GM21619 (cell line): ENCODE data around the gene FBXO15.

Source experiments
- ATAC-seq: cut with Tn5 transposase; IDR thresholded peaks from one replicate; pipeline ENCODE4 v1.9.1; 2021; ENCODE audit not compliant: unreplicated experiment

Gene FBXO15

DNA sequence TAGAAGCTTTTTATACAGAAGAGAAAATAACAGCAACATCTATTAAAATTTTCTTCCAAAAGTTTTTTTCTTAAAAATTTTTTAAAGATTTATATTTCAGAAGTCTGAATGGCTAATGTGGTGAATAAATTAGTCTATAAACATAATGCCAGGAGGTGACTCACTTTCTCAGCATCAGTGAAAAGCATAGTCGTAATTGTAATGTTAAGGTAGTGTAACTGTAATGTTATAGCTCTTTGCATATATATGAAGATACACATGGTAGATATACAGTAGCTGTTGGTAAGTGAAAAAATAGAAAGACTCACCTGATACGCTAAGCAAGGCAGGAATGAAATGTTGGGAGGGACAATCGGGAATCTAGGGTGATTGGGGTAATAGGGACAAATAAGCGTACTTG lies 6.2 kb upstream of the FBXO15 start:
- ATAC-seq = no peak

DNA sequence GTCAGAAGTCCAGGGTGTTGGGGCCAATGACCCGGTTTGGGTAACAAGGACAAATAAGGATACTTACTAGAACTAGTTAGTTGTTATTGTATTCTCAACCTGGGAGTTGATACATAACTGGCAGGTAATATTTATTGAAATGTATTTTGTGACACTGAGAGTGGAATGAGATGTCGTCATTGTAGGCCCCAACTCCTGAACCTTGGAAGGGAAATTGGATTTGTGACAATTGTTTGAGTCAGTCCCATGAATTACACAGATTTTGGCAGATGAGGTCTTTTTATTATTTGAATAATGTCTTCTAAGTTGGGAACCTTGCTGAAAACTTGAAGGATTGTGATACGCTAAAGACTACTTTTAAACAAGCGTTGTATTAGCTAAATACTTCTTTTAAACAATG lies 5.7 kb upstream of the FBXO15 start:
- ATAC-seq = no peak

DNA sequence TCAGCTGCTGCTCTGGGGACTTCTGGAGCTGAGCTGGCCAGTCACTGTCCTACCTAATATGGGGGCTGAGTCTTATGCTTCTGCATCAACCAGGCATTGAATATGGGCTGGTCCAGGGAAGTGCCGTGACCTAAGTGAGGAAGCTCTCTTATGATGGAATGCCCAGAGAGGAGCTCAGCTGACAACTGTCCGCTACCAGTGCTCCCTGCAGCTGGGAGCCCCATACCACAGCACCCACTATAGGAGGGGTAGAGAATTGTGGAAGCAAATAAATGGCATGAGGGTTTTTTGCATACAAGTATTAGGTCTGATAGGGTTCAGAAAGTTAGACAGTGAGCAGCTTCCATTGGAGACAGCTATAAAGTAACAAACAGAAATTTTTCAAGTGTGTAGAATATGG lies 5.2 kb upstream of the FBXO15 start:
- ATAC-seq = no peak

DNA sequence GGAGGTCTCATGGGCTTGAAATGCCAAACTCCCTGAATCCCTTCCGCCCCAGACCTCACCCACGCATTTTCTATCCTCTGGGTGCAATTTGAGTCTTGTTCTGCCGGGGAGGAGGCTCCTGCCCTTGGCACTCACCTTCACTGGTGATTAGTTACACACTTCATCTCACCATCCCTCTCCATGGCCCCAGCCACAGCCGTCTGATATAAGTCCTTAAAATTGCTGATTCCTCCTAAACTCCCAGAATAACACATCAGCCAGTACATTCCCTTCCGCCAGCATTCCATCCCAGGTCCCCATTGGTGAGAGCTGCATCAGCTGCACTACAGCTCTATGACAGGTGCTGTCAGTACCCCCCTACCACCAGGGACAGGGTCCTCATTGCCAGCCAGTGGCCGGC lies 4.6 kb upstream of the FBXO15 start:
- no peak for ATAC-seq

DNA sequence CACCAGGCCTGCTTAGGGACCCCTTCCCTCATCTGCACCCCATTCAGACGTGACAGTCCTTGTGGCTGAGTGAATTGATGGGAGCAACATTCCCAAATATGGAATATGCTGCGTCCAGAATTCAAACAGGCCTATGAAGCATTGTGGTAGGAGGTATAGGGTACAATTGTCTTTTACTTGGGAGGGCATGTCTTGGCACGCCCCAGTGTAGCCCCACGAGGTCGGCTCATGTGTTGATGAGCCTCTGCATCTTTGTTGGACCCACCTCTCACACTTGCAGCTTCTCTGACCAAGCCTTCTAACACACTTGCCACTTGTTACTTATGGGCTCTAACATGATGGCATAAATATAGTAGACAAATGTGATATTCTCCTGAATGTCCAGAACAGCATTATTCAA lies 2.2 kb upstream of the FBXO15 start:
- no peak for ATAC-seq

DNA sequence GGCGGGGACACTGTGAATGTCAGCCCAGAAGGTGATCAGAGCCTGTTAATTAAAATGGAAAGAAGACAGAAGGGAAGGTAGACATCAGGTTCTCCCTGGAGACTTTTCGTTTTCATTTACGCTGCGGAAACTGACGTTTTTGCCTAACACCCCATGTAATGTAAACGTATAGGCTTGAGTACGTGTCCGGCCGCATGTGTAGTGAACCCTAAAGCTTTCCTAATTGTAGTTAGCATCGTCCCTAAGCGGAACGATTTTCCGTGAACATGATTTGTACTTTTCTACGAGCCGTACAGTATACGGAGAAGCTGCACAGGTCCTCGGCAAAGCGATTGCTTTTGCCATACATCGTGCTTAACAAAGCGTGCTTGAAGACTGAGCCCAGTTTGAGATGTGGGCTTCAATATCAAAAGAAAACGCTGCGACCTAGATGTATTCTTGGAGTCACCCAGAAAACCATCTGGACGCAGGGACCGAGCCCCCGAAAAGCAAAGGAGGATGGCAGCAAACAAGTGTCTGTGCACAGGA lies 973 bp upstream of the FBXO15 start:
- ATAC-seq = no peak

DNA sequence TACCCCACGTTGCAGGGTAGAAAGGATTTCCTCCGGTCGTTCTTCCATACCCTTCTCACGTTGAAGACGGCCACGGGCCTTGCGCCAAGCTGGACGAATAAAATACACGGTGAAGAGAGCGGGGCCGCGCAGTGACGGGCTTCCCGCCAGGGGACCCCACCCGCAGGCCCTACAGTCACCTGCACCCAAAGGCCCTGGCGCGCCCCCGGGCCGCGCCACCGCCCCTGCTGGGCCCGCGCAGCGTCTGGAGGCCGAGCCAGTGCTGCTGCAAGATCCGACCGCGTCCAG lies 199 bp downstream of the FBXO15 start:
- ATAC-seq = no peak

DNA sequence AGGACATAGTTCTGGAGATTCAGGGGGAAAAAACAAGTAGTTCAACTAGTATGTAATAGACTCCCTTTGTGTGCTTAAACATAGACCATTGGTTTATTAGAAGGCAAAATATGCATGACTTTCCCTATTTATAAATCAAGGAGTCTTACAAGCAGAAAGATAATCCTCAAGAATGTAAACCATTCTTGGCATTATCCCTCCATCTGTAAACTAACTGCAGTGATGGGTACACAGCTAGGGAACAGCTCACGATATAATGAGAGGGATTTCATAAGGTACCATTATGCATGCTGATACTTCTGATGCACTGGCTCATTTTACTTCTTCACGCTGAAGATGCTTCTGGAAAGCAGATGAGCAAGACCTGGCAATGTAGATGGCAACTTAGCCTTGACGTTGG lies 878 bp downstream of the FBXO15 start:
- ATAC-seq = no peak

DNA sequence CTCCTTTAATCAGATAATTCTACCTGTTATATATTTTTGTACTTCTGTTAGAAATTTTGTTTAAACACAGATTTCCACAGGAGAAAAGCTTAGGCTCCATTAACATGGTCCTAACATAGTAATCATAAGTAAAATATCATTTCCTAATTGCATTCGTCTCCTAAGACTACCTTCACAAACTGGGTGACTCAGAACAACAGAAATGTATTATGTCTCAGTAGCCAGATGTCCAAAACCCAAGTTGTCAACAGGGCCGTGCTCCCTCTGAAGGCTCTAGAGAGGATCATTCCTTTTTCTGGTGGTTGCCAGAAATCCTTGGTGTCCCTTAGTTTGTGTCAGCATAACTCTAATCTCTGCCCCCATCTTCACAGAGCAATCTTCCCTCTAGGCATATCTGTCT lies 5.4 kb downstream of the FBXO15 start:
- ATAC-seq = no peak

DNA sequence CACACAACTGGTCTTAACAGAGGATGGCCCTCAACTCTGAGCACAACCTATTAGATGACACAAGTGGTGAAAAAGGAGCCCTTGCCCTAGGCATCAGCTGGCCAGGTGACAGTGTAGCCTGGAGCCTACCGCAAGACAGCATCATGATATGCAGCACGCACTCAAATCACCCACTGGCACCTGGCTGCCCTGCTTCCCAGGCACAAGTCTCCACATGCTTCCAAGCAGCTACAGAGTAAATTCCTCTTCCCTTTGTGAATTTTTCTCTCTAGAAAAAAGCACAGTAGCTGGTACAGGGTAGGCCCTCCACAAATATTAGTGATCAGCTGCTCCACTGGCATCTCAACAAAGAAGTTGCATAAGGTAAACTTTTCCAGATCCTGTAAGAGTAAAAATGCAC lies 6.0 kb downstream of the FBXO15 start:
- no peak for ATAC-seq

DNA sequence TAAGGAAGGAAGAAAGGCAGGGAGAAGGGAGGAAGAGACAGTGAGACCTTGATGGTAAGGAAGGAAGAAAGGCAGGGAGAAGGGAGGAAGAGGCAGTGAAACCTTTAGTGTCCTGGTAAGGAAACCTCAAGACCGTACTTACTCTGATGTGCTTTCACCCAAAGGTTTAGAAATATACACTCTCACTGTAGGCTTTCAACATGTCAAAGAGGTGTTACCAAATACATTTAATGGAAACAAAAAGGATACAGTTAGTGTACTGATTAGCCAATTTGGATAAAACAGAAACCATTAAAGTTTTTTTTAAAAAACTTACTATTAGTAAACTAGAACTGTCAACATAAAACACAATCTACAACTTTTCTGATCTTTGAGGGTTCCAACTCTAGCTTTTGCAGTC lies 7.1 kb downstream of the FBXO15 start:
- ATAC-seq = no peak

DNA sequence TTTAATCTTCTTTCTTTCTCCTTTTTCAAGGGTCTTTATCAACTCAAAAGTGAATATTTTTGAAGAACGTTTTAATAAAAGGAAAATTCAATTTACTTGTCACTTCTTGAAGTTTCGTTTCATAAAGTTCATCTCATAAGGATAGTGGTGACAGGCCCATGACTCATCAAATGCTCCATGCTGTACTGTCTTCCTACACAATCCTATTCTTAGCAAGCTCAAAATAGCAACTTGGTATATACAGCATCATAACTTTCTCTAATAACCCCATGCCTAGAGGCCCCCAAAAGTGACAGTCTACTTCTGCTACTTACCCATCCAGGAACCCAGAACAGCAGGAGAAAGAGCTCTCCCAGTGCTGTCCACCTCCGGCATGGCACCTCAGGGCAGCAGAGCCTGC lies 7.7 kb downstream of the FBXO15 start:
- ATAC-seq = no peak

DNA sequence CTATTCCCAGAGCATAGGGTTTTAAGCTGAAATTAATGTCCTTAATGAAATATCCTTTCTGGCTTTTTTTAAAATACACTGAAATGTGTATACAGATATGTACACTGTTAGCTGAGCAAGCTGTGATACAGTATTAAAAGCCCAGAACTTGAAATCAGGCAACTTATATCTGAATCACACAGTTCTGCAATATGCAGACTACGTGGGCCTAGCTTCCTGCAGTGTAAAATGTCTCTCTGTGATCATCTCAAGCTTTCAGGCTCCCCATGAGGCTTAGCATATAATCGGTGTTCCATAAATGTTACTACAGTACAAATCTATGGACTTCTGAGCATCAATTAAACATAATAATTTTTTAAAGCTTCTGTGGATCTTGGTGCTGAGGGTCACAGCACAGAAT lies 8.2 kb downstream of the FBXO15 start:
- no peak for ATAC-seq

DNA sequence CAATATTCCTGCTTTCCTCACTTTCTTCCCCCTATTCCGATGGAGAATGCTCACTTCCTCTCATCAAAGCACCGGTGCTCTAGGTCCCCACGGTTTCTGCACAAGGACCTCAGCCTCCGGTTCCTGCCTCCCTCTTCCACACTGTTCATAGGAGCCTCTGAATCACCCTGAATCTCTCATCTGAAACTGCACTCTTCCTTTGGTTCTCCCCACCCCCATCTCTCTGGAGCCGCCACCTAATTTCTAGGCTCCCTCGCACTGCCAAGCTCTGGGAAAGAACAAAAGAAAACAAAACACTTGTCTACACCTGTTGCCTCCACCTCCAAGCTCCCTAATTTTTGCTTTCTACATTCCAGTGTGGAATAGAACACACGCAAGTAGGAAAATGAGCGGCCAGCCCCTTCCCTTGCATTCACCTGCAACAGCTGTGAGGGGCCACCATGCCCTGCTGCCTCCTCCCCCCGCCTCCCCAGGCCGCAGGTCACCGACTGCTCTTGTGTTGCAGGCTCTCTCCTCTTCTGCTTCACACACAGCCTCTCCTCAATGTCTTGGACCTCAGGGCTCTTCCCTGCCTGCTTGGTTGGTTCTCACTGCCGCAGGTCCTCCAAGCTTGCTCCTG lies 9.6 kb downstream of the FBXO15 start:
- ATAC-seq = no peak

DNA sequence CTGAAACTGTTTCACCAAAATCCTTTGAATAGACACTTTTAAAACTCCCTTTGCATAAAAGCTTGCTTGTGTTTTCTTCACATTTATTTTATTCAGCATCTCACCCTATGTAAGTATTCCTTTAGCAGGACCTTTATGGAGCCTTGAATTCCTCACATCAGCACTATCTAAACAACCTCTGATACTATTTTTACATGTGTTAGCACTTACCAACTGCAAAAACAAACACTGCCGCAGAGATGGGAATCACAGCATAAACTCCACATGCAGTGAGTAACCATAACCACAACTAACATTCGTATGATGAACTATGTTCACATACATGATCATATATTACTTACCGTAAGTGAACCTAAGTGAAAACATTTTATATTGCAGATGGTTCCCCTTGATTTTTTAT lies 15.4 kb downstream of the FBXO15 start:
- no peak for ATAC-seq

DNA sequence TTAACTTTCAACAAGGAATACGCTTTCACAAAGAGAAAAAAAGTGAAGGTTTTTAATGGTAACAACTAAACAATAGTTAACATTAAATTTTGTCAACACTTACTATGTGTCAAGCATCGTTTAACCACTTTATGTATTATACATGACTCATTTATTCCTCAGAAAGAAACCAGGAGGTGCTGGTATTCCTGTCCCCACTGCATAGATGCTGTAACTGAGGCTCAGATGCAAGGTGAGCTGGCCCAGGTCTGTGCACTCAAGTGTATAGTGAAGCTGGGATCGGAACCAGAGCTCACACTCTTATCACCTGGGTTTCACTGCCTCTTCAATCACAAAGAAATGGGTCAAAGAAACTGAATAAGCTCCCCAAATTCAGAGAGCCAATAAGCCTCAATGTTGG lies 16.5 kb downstream of the FBXO15 start:
- no peak for ATAC-seq

DNA sequence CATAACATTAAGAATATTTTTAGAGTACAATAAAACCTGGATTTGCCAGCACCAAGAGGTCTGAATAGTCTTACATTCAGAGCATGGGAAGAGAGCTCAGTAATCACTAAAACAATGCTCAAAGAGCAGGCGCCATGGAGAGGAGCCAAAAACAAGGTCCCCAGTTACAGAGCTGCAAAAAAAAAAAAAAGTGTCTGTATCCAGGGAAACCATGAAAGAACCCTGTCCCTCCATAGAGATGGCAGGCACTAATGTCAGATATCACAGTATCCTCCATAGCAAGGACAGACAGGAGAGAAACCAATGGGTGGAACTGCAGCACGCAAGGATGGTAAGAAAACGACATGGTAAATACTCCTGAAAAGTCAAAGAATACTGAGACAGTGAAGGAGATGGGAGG lies 19.5 kb downstream of the FBXO15 start:
- ATAC-seq = no peak

DNA sequence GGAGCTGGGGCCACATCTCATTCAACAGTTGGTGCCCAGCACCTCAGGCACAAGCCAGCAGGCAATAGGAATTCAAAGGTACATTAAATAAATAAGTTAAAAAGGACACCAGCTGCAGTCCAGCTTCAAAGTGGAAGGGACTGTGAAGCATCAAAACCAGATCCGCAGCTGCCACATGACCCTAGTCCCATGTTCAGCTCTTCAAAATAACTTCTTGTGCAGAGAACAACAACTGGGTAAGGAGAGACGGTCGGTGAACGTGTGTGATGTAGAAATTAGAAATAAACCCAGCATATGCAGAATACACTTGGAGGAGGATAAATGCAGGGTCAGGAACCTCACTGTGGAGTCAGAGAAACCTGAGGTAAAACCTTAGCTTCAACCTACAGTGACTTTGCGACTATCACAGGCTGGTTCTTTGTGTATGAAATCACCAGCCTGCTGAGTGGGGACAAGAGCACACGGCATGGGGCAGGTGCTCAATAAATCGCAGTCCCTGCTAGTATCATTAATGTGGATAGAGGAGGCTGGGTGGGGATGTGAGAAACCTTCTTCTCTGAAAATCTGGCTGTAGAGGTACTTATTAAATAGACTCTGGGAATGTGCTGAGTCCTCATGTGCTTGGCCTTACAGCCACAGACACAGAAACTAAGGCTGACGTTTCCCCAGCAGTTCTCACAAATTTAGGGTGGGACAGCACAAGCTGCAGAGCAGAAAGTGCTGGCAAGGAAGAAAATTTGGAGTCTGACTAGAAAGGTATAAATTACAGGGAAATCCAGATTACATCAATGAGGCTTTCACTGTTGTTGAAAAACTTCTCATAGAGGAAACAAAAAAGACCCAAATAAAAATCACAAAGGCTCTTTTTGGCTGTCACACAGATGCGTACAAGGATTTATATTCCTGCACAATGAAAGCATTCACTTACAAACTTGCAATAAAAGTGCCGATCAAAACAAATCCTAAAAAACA lies 20.7 kb downstream of the FBXO15 start:
- no peak for ATAC-seq

DNA sequence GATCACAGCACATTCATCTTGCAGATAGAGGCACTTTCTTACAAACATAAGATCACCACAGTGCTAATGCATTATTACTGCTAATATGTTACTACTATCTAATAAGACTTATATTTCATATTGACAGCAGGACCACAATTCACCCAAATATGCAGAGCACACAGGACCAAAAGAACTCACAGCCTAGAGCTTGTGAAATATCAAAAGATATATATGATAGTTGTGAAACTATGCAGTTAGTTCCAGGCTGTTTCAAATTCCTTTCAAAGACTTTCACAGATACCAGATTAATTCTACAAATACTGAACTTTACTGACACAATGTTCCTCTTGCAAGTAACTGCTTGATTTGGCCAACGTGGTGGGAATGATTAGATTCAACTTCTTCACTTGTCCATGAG lies 23.0 kb downstream of the FBXO15 start:
- ATAC-seq = no peak

DNA sequence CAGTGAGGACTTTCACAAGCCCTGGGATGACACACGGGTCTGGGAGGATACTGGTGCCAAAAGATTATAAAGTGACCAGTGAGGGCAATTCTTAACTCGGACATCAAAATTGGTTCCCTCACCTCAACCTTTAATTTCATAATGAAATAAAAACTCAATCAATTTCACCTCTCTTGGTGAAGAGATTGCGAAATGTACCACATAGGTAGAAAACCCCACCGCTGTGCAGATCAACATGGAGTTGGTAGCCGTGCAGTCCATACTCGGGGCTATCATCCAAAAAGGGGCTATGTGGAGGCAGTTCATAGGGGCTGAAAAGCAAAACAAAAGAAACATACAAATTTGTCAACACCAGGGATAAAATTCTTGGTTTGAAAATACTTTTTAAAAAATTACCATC lies 24.4 kb downstream of the FBXO15 start:
- ATAC-seq = no peak

DNA sequence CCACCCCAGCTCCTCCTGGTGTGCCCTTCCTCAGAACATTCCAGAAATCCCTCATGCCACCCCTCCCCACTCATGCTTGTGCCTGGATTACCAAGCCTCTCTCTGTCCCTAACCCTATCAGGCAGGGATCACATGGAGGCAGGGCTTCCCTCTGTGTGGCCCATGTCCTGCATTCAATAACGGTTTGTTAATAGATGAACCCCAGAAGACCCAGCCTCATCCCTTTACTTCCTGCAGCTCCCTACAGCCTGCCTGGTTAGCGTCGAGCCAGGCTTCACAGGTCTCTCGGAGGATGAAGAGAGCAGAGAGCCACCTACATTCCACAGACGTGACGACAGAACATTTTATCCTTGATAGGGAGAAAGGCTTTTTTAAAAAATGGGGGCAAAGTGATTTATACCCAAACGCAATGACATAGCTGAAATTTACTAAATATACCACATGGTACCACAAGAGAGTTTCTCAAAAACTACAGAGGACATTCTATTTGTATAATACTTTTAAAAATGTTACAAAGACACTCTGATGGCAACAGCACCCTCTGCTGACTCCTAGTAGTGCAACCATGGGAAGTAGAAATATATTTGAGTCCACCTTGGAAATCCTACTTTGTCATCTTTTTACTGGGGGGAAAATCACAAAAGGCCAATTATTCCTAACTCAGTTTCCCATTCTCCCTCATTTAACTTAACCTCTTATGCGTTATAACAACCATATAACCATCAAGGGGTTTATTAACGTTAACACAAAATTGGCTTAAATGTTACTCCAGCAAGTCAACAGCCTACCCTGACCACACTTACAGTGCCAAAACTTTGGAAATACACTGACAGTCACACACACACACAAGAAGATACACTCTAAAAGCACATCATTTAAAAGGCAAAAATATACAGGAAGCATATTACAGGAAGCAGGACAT lies 30.7 kb downstream of the FBXO15 start:
- ATAC-seq = no peak

DNA sequence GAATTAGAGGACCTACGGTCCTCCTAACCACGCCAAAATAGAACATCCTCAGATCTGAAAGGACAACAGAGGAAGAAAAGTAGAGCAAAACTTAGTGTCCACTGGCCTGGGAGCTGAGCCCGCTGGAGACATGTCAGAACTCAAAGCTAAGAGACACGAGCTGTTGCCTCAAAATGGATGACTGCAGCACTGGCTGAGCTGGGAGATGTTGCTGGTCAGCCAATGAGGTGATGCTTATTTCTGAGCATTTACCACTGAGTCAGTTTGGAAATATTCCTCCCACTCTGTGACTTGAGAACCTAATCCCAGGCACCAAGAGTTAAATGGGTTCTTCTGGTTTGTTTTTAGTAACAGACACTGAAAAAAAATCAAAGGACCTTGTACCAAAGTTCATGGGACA lies 32.6 kb downstream of the FBXO15 start:
- no peak for ATAC-seq
